GM12875 (cell line): ENCODE measurements around the gene NFE2L3.

Experiments
- H3K4me3 ChIP-seq: one replicate; pipeline ENCODE4 v1.5.1; 2011; ENCODE audit warnings: low read depth, low read length, control low read depth
- CTCF ChIP-seq: IDR thresholded peaks from 2 replicates; pipeline ENCODE4 v1.5.1; 2011; ENCODE audit warnings: low read depth, mild to moderate bottlenecking, control low read depth, inconsistent platforms, low read length, moderate library complexity, borderline replicate concordance; ENCODE audit not compliant: insufficient read depth

Gene NFE2L3

GRCh38 chr7:26200038-26200443 lies 48.0 kb downstream of the NFE2L3 start:
- no peak for TF ChIP-seq CTCF

DNA sequence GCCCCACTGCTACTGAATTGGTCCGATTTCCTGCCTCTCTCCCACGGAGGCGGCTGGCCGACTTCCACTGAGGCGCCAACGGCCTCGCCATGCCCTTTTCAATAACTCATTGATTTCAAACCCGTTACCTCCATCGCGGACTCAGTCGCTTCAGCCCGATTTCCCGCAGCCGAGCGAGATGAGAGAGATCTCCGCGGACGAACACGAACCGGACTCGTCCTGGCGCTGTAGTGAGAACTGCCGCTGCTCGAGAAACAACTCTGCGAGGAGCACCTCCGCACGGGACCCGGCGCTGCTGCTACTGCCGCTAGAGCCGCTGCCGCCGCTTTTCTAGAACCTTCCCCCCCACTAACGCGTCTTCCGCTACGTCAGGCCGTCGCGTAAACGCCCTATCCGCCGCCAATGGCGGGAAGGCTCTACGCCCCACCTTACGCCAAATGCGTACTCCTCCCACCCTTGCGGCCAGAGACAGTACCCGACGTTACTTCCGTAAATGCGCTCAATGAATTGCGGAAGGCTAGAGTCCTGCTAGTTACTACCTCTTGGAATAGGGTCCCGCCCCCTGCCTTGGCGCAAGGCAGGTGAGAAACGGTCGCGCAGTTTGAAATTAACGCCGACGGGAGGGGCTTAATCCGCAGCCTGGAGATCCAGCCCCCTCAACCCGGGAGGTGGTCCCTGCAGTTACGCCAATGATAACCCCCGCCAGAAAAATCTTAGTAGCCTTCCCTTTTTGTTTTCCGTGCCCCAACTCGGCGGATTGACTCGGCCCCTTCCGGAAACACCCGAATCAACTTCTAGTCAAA lies 48.6 kb downstream of the NFE2L3 start, which contains the start of gene HNRNPA2B1:
Gene HNRNPA2B1 (minus strand): TSS at position 303 of the 803 bp plus-strand sequence. CDS start 169 bp downstream, at position 134.
- H3K4me3 ChIP-seq: peak within 1 kb of the TSS; percentile 94
- TF ChIP-seq CTCF: no peak

More at GRCh38 chr7:26200038-26200443, 48.0 kb downstream of the NFE2L3 start:
- peak overlapping the region; percentile 92 for H3K4me3 ChIP-seq

GRCh38 chr7:26201247-26202018 lies 49.4 kb downstream of the NFE2L3 start, which contains the start of gene CBX3:
CBX3 (plus strand) TSS chr7:26201745; CDS start chr7:26202999, 1,254 bp downstream.
- TF ChIP-seq CTCF: no peak
- H3K4me3 ChIP-seq: peak within 1 kb of the TSS; percentile 94

GRCh38 chr7:26202019-26202990 lies 50.3 kb downstream of the NFE2L3 start:
- TF ChIP-seq CTCF: no peak
- H3K4me3 ChIP-seq: peak overlapping the region; percentile 94

DNA sequence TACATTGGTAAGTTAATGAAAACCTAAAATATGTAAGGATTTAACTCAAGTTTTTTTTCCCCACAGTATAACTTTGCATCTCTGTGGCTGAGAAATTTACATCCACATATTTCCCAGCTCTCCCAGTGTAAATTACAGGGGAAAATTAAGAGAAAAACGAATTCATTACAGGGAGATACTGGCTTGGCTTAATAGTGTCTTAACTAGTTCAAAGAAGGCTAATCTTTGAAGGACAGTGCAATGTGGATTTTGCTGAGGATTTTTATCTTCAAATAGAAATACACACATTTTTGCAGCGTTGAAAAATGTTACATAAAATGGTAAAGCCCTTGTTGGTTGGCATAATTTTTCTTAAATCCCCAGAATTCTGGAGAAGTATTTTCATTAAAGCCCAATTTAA lies 51.0 kb downstream of the NFE2L3 start:
- H3K4me3 ChIP-seq: peak overlapping the region; percentile 94
- no peak for TF ChIP-seq CTCF

GRCh38 chr7:26208040-26208439 lies 56.0 kb downstream of the NFE2L3 start:
- H3K4me3 ChIP-seq: no peak overlapping the region
- no peak for TF ChIP-seq CTCF
